OCI-M1 (cell line): Measurements from ENCODE around the gene HOXB1.

Experiments used
- DNase-seq: peaks from one replicate; lab custom pipeline; 2025; lab: John Stamatoyannopoulos, UW

The HOXB1 gene

GRCh38 chr17:48567646-48568354 lies 37.0 kb upstream of the HOXB1 start:
- DNase-seq: no peak

GRCh38 chr17:48567209-48567608 lies 36.4 kb upstream of the HOXB1 start:
- no peak for DNase-seq

- DNase-seq: no peak
Measured at GRCh38 chr17:48566717-48567116, 35.9 kb upstream of the HOXB1 start.

- no peak for DNase-seq
Measured at GRCh38 chr17:48565925-48566710, 35.3 kb upstream of the HOXB1 start.

GRCh38 chr17:48565022-48565554 lies 34.3 kb upstream of the HOXB1 start:
- no peak for DNase-seq

- DNase-seq: no peak
Measured at GRCh38 chr17:48564188-48565021, 33.6 kb upstream of the HOXB1 start.

GRCh38 chr17:48563867-48564187 lies 33.0 kb upstream of the HOXB1 start:
- DNase-seq: no peak

GRCh38 chr17:48563385-48563838 lies 32.6 kb upstream of the HOXB1 start:
- DNase-seq: no peak

- no peak for DNase-seq
Measured at GRCh38 chr17:48562934-48563333, 32.1 kb upstream of the HOXB1 start.

GRCh38 chr17:48561884-48562810 lies 31.3 kb upstream of the HOXB1 start:
- DNase-seq: no peak

- no peak for DNase-seq
Measured at GRCh38 chr17:48559840-48560817, 29.3 kb upstream of the HOXB1 start.

- no peak for DNase-seq
Measured at GRCh38 chr17:48559122-48559839, 28.5 kb upstream of the HOXB1 start.

GRCh38 chr17:48558831-48559121 lies 28.0 kb upstream of the HOXB1 start:
- DNase-seq: no peak

- no peak for DNase-seq
Measured at GRCh38 chr17:48558057-48558830, 27.4 kb upstream of the HOXB1 start.

GRCh38 chr17:48556576-48557401 lies 26.0 kb upstream of the HOXB1 start:
- DNase-seq: no peak

GRCh38 chr17:48556229-48556575 lies 25.4 kb upstream of the HOXB1 start:
- DNase-seq: no peak

- DNase-seq: no peak
Measured at GRCh38 chr17:48555258-48556228, 24.7 kb upstream of the HOXB1 start.
